ENCODE results near the gene KDM4B. TPM values are rescaled to one million over a fixed set of nuclear protein-coding genes. Genes with fewer than 3 reads are reported as not detected.

Gene KDM4B
- total RNA-seq, 4 donors from 2014 or later = 28.7 to 75.1 (median 46.1) TPM

DNA sequence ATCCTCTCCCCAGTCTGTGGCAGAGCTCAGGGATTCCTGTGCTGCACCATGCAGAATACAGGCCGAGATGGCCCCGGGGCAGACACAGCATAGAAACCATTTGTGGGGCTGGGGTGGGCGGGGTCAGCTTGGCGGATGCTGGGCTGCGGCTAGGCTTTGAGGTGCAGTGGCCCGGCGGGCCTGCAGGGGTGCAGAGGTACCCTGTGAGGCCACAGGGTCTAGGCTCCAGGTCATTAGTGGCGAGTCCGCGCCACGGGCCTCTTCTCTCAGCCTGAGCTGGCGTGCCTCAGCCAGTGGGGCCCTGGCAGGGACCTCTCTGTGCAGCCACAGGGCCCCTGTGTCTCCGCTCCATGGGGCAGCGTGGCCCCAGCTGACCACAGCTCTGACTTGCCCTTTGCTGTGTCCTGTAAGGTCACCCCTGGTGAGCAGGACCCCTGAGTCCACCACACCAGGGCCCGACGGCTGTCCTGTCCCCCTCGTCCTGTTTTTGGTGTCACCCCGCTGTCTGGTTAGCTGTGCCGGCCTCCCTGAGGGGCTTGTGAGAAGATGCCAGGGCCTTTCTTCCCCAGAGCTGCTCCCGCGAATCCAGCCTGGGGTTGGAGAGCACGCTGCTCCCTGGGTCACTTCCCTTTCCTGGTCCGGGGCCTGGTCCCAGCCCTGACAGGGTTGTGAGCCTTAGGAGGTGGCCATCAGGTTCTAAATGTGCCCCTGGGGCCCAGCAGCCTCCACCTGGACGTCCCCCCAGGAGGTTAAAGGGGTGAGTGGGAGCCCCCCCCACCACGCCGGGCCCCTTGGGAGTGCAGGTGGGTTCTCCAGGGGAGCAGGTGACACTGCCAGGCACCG, 12.1 kb downstream of the KDM4B start:
- no peak for DNase-seq
- Histone ChIP-seq H3K27me3 (no peaks in the 10 kb centered on the region), H3K9me3 (no peaks in the 10 kb centered on the region), H3K36me3 (no peaks in the 10 kb centered on the region), H3K4me1 (peaks cover 0 to 26% (median 0%) of the 10 kb centered on the region in 4 donors), H3K27ac (no peak overlapping the region), H3K4me3 (no peak overlapping the region)
- TF ChIP-seq POLR2A (IDR thresholded peaks at IDR 0.05) = no peak
- TF ChIP-seq, protein P1, sequence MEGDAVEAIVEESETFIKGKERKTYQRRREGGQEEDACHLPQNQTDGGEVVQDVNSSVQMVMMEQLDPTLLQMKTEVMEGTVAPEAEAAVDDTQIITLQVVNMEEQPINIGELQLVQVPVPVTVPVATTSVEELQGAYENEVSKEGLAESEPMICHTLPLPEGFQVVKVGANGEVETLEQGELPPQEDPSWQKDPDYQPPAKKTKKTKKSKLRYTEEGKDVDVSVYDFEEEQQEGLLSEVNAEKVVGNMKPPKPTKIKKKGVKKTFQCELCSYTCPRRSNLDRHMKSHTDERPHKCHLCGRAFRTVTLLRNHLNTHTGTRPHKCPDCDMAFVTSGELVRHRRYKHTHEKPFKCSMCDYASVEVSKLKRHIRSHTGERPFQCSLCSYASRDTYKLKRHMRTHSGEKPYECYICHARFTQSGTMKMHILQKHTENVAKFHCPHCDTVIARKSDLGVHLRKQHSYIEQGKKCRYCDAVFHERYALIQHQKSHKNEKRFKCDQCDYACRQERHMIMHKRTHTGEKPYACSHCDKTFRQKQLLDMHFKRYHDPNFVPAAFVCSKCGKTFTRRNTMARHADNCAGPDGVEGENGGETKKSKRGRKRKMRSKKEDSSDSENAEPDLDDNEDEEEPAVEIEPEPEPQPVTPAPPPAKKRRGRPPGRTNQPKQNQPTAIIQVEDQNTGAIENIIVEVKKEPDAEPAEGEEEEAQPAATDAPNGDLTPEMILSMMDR (IDR thresholded peaks at IDR 0.05) = no peak

DNA sequence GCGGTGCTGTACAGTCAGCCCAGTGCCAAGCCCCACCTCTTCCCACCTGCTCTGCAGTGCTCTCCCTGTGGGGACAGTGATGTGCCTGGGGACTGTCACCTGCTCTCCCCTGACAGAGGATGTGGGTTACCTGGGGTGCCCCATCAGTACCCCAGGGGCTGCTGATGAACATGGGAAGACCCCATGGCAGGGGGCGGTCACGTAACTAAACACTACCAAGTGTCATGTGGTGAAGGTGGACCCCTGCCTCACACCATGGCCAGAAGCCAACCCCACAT, 12.7 kb downstream of the KDM4B start:
- no peak for DNase-seq
- H3K9me3 ChIP-seq = no peaks in the 10 kb centered on the region
- H3K27ac ChIP-seq = no peak overlapping the region
- H3K4me1 ChIP-seq = peaks cover 0 to 26% (median 0%) of the 10 kb centered on the region in 4 donors
- H3K36me3 ChIP-seq = no peaks in the 10 kb centered on the region
- H3K4me3 ChIP-seq = no peak overlapping the region
- no peaks in the 10 kb centered on the region for H3K27me3 ChIP-seq
- TF ChIP-seq, protein P1 (IDR thresholded peaks at IDR 0.05) = no peak
- no peak for TF ChIP-seq POLR2A (IDR thresholded peaks at IDR 0.05)

DNA sequence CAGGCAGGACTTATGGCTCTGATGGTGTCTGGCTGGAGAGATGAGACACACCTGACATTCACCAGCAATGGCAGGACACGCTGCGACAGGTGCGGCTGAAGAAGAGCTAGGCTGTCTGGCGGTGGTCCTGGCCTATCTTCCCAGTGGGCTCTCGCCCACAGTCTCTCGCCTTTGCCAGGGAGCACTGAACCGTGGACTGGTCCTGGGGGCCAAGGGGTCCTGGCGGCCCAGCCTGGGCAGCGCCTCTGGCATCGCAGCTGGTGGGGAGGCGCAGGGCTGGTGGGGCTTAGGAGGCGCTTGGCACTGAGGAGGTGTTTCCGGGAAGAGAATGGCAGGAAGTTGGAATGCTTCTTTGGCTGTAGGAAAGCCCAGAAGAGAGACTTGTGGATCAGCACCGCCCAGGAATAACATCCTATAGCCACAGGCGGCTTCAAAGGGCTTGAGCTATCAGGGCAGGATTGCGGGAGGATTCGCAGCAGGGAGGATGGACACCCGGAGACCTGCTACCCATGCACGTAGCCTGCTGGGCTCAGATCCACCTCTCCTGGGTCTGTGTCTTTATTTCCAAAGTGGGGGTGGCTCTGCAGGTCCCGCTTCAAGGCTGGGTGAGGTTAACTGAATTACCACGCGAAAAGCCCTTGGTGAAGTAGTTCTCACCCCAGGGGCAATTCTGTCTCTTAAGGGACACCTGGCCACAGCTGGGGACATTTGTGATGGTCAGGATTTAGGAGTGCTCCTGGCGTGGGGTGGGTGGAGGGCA, 14.6 kb downstream of the KDM4B start:
- TF ChIP-seq POLR2A (IDR thresholded peaks at IDR 0.05) = no peak
- TF ChIP-seq, protein P1 (IDR thresholded peaks at IDR 0.05) = no peak
- no peak overlapping the region for H3K4me3 ChIP-seq
- H3K4me1 ChIP-seq = peaks cover 0 to 15% (median 0%) of the 10 kb centered on the region in 4 donors
- DNase-seq = no peak
- H3K27me3 ChIP-seq = no peaks in the 10 kb centered on the region
- no peaks in the 10 kb centered on the region for H3K36me3 ChIP-seq
- H3K27ac ChIP-seq = no peak overlapping the region
- no peaks in the 10 kb centered on the region for H3K9me3 ChIP-seq

DNA sequence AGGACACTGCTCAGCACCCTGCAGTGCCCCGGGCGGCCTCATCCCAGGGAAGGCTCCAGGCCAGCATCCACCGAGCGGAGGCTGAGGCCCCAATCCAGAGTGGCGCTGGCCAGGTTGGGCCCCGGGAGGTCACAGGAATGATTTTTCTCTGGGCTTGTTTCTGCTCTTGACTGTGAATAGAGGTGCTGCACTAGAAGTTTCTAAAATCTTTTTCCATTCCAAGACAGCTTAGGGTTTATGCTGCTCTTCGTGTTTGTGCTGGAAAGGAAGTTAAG, 15.1 kb downstream of the KDM4B start:
- H3K27ac ChIP-seq = no peak overlapping the region
- peaks cover 0 to 9% (median 0%) of the 10 kb centered on the region in 4 donors for H3K4me1 ChIP-seq
- H3K9me3 ChIP-seq = no peaks in the 10 kb centered on the region
- no peak for DNase-seq
- no peaks in the 10 kb centered on the region for H3K27me3 ChIP-seq
- no peak overlapping the region for H3K4me3 ChIP-seq
- TF ChIP-seq, protein P1 (IDR thresholded peaks at IDR 0.05) = no peak
- TF ChIP-seq POLR2A (IDR thresholded peaks at IDR 0.05) = no peak
- no peaks in the 10 kb centered on the region for H3K36me3 ChIP-seq

DNA sequence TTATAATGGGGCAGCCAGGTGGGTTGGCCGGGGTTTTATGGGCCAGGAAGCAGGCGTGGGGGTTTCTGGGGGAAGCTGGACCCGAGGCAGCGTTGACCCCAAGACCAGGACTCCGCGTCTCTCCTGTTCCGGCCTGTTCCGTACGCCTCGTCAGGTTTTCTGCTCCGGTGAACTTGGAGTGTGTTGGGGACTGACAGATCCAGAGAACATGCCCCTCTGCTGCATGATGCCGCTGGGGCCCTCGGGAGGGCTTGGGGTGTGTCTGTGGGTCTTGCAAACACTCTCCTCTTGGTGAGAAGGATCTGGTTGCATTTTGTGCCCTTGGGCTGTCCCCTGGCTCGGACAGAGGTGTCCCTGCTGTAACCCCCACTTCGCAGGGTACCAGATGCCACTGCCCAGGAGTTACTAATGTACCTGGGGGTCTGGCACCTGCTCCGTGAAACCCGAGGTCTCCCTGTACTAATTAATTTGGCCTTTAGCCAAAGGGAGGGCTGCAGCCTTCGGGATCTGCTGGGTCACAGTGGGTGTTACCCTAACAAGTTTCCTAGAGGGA, 15.6 kb downstream of the KDM4B start:
- Histone ChIP-seq H3K4me3 (no peak overlapping the region), H3K4me1 (peaks cover 0 to 8% (median 0%) of the 10 kb centered on the region in 4 donors), H3K36me3 (no peaks in the 10 kb centered on the region), H3K9me3 (no peaks in the 10 kb centered on the region), H3K27me3 (no peaks in the 10 kb centered on the region), H3K27ac (no peak overlapping the region)
- TF ChIP-seq POLR2A (IDR thresholded peaks at IDR 0.05) = no peak
- TF ChIP-seq, protein P1 (IDR thresholded peaks at IDR 0.05) = no peak
- no peak for DNase-seq

Measured in Peyer's patch (tissue), 4 donors.